Fibroblast of skin of right biceps (primary cell): ENCODE results near the gene SLC38A3.
"Not testable (repeated sequence)": the region's sequence is repeated elsewhere in the genome, so short reads cannot be mapped to it uniquely, and the experiment has no call there.

Experiments used
- DNase-seq: peaks from one replicate; pipeline ENCODE4 v3.0.0-alpha.2; 2013

Gene SLC38A3

DNA sequence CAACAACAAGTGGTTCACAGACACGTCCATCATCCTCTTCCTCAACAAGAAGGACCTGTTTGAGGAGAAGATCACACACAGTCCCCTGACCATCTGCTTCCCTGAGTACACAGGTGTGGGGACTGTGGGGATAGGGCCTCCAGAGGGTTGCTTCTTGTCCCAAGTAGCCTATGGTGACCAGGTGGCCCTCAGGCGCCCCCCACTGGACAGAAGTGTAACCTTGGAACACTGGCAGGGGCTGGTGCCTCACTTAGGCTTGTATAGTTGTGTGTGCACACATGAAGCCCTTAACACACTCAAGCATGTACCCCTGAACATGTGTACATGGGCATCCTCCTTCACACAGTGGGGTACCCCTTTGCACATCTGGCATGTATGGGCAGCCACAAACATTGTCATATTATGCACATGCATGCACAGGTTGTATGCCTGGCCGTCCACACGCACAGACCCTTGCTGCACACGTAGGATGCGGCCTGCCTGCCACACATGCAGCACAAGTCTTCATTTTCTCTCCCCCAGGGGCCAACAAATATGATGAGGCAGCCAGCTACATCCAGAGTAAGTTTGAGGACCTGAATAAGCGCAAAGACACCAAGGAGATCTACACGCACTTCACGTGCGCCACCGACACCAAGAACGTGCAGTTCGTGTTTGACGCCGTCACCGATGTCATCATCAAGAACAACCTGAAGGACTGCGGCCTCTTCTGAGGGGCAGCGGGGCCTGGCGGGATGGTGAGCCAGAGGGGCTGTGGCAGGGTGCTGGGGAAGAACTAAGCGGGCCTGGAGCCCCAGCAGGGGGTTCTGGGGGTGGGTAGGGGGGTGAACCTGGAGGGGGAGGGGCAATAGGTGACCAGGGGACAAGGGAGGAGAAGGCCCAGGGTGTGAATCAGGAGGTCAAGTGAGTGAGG is 52.2 kb downstream of the SLC38A3 start:
- no peak for DNase-seq

DNA sequence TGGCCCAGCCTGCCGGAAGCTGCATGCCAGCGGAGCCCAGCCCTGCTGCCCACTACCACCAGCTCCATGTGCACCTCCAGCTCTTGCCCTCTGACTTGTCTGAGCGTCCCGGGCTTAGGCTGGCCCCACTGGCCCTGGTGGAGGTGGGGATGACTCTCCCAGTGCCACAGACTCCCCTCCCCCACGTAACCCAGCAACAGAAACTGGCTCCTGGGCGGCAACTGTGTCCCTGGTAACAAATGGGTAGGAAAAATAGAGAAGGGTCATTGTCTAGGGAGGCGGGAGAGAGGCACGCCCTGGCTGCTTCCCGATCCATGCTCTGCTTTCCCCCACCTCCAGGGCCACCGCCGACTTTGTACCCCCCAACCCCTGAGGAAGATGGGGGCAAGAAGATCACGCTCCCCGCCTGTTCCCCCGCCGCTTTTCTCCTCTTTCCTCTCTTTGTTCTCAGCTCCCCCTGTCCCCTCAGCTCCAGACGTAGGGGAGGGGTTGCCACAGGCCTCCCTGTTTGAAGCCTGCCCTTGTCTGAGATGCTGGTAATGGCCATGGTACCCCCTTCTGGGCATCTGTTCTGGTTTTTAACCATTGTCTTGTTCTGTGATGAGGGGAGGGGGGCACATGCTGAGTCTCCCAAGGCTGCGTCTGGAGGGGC is 53.1 kb downstream of the SLC38A3 start:
- DNase-seq, result no peak

DNA sequence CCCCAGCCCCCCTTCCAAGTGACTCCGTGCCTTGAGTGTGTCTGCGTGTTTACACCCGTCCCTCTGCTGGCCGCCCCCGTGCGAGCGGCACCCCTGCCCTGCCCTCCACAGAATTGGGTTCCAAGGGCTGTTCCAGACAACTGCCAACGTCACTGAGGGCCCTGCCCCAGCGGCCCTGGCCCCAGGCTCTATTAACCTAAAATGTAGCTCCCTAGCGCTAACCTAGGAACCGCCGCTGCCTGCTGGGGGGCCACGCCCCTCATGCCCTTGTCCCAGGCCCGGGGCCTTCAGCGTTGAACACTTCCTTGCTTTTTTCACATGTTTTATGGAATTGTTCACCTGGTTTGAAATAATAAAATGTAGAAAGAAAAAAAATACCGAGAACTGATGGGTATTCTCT is 53.9 kb downstream of the SLC38A3 start:
- DNase-seq, result no peak

DNA sequence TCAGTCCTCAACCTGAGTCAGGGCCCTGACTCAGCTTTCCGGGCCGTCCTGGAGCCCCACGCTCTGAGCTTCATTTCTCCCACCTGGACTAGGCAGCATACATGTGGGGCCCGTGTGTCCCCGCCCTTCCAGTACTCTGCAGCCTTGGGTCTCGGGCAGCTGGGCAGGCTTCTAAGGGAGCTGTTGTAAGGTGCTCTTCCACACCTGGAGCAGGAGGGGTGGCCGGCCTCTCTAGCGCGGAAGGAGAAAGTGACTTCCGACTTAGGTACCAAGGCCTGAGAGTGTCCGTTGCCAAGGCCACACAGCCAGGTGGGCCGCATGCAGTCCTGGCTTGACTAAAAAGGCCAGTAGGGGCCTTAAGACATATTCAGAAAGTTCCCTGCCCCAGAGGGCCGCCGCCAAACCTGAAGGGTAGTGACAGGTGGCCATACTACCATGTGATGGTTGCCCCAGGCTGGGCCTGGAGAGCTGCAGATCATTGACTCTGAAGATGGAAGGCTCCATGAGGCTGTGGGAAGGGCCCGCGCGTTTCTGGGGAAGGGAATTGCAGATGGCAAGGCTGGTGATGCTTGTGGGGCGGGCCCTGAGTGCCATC is 54.5 kb downstream of the SLC38A3 start:
- DNase-seq, result no peak

DNA sequence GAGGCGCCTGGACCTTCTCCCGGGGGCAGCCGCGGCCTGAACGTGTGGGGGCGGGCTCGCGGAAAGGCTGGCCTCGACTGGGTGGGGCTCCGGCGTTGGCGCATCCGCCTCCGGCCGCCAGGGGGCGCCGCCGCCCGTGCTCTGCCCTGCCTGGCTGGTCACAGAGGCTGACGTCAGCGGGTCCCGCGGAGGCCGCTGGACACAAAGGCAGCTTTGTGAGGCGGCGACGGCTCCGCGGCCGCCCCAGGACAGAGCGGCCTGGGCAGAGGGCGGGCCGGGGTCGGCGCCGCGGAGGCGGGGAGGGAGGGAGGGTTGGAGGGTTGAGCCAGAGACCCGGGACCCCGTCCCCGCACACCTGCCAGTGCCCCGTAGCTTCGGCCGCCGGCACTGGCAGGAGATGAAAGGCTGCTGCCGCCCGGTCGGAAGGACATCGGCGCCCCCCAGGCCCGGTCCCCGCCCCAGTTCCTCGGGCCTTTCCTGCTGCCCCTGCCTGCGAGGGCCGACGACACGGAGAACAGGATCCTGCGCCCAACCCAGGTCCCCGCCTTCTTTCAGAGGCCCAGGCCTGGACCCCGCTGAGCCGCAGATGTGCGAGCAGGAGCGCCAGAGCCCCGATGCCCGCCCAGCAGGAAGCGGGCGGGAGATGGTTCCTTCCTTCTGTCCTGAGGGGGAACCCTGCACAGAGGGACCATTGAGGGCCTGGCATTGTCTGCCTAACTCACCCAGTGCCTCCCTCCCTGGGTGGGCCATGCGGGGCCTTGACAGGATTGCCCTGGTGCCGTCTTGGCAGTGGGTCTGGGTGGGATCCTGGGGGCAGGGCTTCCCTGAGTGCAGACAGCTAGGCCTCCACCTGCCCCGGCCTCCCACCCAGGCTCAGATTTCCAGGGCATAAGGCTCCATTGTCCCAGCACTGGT is 55.2 kb downstream of the SLC38A3 start:
- peak; percentile 87 for DNase-seq

DNA sequence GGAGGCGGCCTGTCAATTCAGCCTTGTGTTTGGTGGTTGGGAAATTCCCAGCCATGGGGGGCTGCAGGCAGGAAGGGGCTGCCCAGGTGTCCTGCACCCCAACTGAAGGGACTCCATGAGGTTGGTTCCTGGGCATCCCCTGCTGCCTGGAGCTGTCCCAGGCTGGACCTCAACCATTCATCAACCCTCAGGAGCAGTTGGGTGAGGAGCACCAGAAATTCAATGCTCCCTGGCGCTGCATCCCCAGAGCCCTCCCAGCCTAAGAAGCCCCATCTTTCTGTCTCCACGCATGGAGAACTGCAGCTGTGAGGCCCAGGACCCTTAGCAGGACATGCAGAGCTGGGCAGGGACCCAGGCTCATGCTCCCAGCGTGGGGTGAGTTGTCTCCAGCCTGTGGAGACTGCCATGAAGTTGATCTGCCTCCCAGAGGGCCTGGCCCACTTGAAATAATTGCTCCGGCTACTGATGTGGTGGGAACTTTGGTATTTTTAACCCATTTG is 55.9 kb downstream of the SLC38A3 start:
- DNase-seq, result no peak

DNA sequence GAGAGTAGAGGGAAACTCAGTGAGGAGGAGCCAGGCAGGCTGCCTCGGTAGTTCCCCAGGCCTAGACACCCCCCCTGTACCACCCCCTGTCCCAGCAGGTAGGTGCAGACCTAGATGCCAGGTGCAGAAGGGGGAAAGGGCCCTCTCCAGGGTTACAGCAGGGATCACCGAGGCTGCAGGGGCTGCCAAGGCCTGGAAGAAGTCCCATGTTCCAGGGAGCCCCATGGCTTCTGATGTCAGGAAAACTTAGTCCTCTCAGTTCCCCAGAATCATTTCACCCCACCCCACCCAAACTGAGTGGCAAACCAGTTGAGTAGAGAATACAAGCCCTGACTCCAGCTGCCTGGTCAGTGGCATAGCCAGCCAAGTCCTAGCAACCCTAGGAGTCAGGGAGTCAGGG is 56.4 kb downstream of the SLC38A3 start:
- no peak for DNase-seq

DNA sequence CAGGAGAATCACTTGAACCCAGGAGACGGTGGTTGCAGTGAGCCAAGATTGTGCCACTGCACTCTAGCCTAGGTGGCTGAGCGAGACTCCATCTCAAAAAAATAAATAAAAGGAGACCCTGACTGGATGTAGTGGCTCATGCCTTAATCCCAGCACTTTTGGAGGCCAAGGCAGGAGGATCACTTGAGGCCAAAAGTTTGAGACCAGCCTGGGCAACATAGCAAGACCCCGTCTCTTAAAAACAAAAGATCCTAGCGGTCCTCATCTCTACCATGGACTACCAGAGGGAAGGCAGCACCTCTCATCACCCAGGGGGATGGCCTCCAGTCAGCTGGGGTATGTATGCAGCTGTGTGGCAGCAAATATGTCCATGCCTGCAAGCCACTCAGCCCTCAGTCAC is 57.1 kb downstream of the SLC38A3 start:
- not testable (repeated sequence) for DNase-seq

DNA sequence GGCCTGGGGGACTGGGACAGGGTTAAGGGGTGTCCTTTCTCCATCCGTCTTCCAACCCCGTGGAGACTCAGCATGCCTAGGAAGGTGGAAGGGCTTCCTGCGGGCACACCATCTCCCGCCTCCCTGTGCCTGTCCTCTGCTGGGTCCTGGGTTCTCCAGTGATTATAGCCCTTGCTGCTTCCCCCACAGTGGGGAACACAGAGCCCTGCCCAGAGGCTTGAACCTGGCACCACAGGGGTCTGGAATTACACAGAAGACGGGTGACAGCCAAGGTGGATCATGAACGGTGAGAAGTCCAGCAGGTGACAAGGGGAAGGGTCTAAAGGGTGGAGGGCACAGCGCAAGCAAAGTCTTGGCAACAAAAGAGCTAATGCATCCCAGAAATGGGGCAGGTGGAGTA is 57.7 kb downstream of the SLC38A3 start:
- DNase-seq, result no peak

DNA sequence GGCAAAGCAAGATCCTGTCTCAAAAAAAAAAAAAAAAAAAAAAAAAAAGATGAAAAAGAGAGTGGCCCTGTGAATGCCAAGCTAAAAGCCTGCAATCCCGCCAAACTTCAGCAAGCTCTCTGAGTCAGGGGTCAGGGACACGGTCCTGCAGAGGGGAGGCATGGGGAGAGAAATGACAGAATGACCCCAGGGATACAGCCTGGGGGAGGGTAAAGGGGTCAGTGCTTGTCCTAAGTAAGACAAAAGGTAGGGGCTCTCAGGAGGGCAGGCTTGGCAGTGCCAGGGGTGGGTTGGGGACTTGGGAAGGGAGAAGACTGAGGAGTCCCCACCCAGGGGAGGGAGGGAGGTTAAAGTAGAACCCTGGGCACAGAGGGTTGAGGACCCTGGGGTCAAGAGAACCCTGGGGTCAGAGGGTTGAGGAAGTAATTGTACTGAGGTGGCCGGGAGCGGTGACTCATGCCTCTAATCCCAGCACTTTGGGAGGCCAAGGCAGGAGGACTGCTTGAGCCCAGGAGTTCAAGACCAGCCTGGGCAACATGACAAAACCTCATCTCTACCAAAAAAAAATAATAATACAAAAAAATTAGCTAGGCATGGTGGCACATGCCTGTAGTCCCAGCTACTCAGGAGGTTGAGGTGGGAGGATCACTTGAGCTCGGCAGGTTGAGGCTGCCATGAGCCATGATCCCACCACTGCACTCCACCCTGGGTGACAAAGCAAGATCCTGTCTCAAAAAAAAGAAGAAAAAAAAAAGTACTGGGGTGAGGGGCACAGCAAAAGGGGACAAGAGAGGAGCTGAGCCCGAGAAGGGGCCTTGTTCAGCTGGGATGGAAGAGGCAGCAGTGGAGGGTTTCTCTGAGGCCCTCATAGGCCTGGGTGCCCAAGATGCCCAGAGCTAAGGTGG is 58.7 kb downstream of the SLC38A3 start:
- no peak for DNase-seq

DNA sequence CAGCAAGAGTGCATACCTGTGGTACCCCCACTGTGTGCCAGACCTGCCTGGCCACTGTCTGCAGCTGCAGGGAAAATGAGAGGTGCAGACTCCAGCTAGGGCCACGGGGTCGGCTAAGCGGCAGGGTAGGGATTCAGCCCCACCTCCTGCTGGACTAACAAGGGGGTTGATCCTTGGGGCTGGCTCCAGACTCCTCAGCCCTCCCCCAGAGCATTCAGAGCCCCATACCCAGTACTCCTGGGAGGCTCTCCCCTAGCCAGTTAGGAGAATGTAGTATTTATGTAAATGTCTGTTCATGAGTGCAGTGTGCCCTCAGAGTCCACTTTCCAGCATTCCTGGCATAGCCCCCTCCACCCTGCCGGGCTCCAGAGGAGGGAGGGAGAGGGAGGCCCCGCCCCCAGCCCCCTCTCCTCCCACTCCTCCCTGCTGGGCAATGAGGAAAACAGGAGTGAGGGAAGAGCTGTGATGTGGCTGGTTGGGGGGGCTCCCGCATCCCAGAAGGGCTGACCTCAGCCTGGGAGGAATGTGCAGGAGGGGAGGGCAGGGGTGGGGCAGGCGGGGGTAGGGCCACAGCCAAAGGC is 59.4 kb downstream of the SLC38A3 start:
- DNase-seq, result peak; percentile 98

DNA sequence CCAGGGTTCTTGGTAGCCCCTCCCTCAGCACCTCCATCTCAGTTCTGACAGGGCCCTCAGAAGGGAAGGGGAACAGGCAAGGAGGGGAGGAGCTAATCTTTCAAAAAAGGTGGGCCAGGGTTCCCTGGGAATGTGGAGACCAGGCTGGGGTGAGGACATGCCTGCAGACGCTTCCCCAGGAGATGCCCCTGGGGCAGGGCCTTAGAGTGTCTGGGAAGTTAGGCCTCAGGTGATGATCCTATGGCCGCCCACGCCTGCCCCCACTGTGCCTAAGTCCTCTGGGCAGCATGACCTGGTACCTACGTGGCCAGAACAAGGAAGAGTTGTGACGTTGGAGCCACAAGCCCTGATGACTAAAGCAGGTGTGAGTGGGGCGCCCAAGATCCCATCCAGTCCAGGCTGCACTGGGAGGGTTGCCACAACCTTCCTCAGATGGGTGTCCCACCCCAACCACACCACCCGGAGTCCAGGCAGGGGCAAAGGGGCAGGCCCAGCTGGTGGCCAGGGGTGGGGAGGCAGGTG is 60.0 kb downstream of the SLC38A3 start:
- DNase-seq, result no peak

DNA sequence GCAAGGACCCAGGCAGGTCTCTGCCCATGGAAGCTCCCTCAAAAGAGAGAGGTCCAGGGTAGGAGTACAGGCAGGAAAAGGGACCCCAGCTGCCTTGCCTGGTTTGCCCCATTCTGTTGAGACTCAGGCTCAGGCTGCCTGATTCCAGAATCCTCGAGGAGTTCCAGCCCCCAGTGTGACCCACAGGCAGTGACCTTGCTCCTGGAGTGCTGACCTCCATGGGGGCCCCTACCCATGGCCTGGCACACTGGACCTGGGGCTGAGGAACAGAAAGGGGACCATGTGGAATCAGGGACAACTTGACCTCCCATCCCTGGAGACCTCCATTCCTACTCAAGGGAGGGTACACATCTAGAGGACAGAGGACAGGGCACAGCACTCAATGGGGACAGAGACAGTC is 60.5 kb downstream of the SLC38A3 start:
- DNase-seq, result no peak

DNA sequence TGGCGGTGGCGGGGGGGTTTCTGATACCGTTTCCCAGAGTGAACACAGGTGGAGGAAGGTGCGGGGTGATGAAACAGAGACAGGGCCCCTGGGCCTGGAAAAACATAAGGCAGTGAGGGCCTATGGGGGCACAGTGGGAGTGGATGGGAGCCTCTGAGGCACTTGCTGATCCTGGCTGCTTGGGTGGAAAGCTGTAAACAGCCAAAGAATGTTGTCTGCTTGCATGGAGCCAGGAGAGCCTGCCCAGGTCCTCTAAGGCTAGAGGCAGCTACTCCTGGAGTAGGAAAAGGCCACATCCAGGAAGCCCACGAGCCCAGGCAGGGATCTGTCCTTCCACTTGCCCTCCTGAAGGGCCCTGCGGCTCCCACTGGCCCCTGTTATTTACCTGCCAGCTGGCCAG is 60.9 kb downstream of the SLC38A3 start:
- no peak for DNase-seq

DNA sequence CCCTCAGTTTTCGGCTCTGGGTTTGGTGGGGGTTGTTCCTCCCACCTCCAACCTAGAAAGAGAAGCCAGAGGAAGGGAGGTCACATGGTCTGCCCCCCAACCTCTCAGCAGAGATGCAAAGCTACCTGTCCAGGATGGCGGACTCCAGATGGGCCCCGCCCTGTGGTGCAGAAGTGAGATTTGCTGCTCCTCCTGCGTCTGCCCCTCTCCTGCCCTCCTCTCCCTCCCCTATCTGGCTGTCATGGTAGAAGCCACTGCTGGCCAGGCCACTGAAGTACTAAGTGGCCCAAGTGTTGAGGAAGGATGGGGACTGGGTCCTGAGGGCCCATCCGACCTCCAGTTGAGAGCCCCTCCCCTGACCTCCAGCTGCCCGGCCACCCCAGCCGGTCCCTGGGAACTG is 61.8 kb downstream of the SLC38A3 start:
- no peak for DNase-seq

DNA sequence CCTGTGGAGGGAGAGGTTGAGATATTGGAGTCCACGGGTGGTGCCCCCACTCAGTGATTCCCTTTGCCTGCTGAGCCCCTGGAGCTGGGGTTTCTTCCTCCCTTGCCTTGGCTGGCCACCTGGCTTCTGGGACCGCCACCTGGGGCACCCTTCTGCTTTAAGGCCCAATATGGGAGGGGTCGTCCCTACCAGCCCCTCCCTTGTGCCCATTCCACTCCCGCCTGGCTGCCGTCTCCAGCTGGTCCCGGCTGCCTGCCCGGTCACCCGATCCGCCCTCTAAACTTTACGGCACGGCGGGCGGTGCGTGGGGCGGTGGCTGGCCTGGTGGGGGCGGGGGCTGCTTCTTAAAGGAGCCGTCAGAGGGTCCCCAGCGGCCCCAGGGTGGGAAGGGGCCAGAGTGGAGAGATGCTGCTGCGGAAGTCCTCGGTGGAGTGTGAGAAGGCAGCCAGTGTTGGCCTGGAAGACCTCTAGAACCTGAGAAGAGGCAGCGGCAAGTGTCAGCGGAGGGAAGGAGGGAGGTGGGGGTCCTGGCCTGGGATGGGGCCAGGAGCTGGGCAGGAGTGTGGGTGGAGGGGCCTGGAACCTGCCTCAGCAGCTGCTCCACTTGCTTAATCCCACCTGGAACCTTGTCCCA is 62.3 kb downstream of the SLC38A3 start:
- no peak for DNase-seq

DNA sequence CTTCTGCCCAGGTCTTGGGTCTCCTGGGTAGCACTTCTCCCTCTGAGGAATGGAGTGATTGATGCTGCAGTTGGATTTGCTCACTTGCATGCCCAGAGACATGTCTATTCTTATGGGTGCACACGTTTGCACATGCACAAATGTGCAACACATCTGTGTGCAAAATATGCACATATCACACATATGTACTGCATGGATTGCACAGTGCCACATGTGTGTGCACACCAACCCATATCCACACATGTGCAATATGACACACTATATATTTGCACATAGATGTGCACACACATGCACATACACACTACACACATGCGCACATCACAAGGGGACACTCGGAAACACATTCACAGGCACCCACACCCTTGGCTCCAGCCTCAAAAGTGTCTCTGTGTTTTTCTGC is 63.2 kb downstream of the SLC38A3 start:
- no peak for DNase-seq

DNA sequence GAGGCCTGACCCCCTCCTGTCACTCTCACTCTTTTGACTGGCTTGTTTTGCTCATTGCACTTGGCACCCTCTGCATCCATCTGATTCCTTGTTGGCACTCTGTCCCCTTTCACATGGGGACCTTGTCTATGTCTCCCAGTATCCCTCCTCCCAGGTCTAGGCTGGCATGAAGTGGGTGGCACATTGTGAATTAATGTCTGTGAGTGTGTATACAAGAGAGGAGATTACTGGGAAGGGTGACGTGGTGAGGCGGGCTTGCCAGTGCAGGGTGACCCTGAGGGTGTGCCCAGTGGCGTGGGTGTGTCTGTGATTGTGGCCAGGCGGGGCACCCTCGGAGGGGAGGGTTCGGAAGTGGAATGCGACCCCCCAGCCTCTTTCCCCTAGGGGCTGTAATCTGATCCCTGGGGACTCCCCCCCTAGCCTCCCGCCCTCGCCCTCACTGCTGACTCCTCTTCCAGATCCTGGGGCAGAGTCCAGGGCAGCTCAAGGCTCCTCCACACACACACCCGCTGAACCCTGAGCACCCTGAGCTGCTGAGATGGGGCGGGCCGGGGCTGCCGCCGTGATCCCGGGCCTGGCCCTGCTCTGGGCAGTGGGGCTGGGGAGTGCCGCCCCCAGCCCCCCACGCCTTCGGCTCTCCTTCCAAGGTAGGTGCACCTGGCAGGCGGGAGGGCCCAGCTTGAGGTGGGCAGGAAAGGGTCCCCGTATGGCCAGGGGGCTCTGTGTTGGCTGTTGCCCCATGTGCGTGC is 63.8 kb downstream of the SLC38A3 start, which contains the start of gene SEMA3B:
Gene SEMA3B, plus strand, starts transcription at position 445 of the 749 bp plus-strand sequence. Its CDS starts 94 bp downstream, at position 539.
- DNase-seq, result no peak

DNA sequence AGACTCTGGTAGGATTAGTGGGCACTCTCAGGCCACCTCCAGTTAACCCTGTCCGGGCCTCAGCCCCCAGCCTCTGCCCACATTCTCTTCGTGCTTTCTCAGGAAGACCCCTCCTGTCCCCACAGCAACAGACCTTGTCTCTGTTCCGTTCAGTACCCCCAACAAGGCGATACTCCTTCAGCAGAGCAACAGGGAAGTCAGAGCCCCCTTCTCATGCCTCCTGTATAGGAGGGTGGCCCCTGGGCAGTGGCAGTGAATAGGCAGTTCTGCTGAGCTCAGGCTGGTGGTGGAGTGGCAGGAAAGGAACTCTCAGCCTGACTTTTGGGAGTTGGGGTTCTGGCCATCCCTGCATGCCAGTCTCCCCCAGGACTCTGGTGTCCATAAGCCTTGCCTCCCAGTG is 64.4 kb downstream of the SLC38A3 start:
- no peak for DNase-seq
